Trophoblast cell (in vitro differentiated cells and primary cell): ENCODE measurements around the gene H2BK1.

Source experiments
- DNase-seq, 2 donors: peaks; one replicate each; pipeline ENCODE4 v3.0.0-alpha.2; 2016
- H2AFZ ChIP-seq: 2 replicates; pipeline ENCODE4 v1.6.1; 2013; ENCODE audit warnings: low read length, moderate library complexity, mild to moderate bottlenecking; ENCODE audit not compliant: insufficient read depth, poor library complexity
- H2AK5ac ChIP-seq: 2 replicates; pipeline ENCODE4 v1.6.1; 2013; ENCODE audit warnings: mild to moderate bottlenecking, low read length
- H2BK120ac ChIP-seq: 2 replicates; pipeline ENCODE4 v1.6.1; 2013; ENCODE audit warnings: low read length, mild to moderate bottlenecking, moderate library complexity; ENCODE audit not compliant: insufficient read depth, poor library complexity
- H2BK12ac ChIP-seq: 2 replicates; pipeline ENCODE4 v1.6.1; 2013; ENCODE audit warnings: mild to moderate bottlenecking, low read length, moderate library complexity
- H2BK5ac ChIP-seq: 2 replicates; pipeline ENCODE4 v1.6.1; 2013; ENCODE audit warnings: low read length, low read depth, moderate library complexity, mild to moderate bottlenecking; ENCODE audit not compliant: poor library complexity
- H3K14ac ChIP-seq: 2 replicates; pipeline ENCODE4 v1.6.1; 2013; ENCODE audit warnings: mild to moderate bottlenecking, low read length
- H3K18ac ChIP-seq: 2 replicates; pipeline ENCODE4 v1.6.1; 2013; ENCODE audit warnings: mild to moderate bottlenecking, low read length
- H3K23ac ChIP-seq: 2 replicates; pipeline ENCODE4 v1.6.1; 2013; ENCODE audit warnings: low read length
- H3K27ac ChIP-seq: 2 replicates; pipeline ENCODE4 v1.5.1; 2013; ENCODE audit warnings: low read depth, mild to moderate bottlenecking, inconsistent platforms, low read length, moderate library complexity
- H3K27me3 ChIP-seq: 2 replicates; pipeline ENCODE4 v1.6.1; 2013; ENCODE audit warnings: inconsistent platforms, mild to moderate bottlenecking, low read length, moderate library complexity; ENCODE audit not compliant: insufficient read depth
- H3K36me3 ChIP-seq, 2 experiments: 1 replicate in 1 of 2; 2 replicates in 1 of 2; pipeline ENCODE4 v1.6.1; 2013; ENCODE audit warnings: low read length in 2 of 2, mild to moderate bottlenecking in 2 of 2, moderate library complexity in 1 of 2; ENCODE audit not compliant: insufficient read depth in 2 of 2, control insufficient read depth in 1 of 2
- H3K4ac ChIP-seq: 2 replicates; pipeline ENCODE4 v1.6.1; 2013; ENCODE audit warnings: low read depth, mild to moderate bottlenecking, low read length, moderate library complexity
- H3K4me1 ChIP-seq, 2 experiments: 1 replicate in 1 of 2; 2 replicates in 1 of 2; pipeline ENCODE4 v1.6.1; 2013; ENCODE audit warnings: low read length in 2 of 2, mild to moderate bottlenecking in 2 of 2, moderate library complexity in 1 of 2; ENCODE audit not compliant: insufficient read depth in 2 of 2, control insufficient read depth in 1 of 2
- H3K4me2 ChIP-seq: 2 replicates; pipeline ENCODE4 v1.6.1; 2013; ENCODE audit warnings: inconsistent platforms, mild to moderate bottlenecking, low read length, moderate library complexity
- H3K4me3 ChIP-seq: 2 replicates; pipeline ENCODE4 v1.5.1; 2013; ENCODE audit warnings: mild to moderate bottlenecking, low read depth, low read length, inconsistent platforms
- H3K79me1 ChIP-seq: one replicate; pipeline ENCODE4 v1.6.1; 2013; ENCODE audit warnings: low read length
- H3K79me2 ChIP-seq: 2 replicates; pipeline ENCODE4 v1.6.1; 2013; ENCODE audit warnings: low read length, mild to moderate bottlenecking; ENCODE audit not compliant: control insufficient read depth, insufficient read depth, poor library complexity
- H3K9ac ChIP-seq: 2 replicates; pipeline ENCODE4 v1.6.1; 2013; ENCODE audit warnings: mild to moderate bottlenecking, low read length
- H3K9me3 ChIP-seq: 2 replicates; pipeline ENCODE4 v1.6.1; 2013; ENCODE audit warnings: low read depth, mild to moderate bottlenecking, control low read depth, inconsistent platforms, low read length; ENCODE audit not compliant: insufficient read depth
- H4K12ac ChIP-seq: 2 replicates; pipeline ENCODE4 v1.6.1; 2013; ENCODE audit warnings: low read depth, mild to moderate bottlenecking, low read length, moderate library complexity
- H4K8ac ChIP-seq: 2 replicates; pipeline ENCODE4 v1.6.1; 2013; ENCODE audit warnings: low read depth, mild to moderate bottlenecking, low read length, moderate library complexity
- H4K91ac ChIP-seq: one replicate; pipeline ENCODE4 v1.6.1; 2013; ENCODE audit warnings: low read depth, mild to moderate bottlenecking, low read length, moderate library complexity
- WGBS: extraction: QIAGEN DNeasy Blood & Tissue Kit; methylation state at CpG from one replicate; pipeline ENCODE4 v1.1.7; 2013; ENCODE audit warnings: missing lambda C conversion rate; ENCODE audit not compliant: insufficient read length, insufficient coverage; ENCODE audit errors: extremely low coverage; 5-methylcytosine and 5-hydroxymethylcytosine counted together

H2BK1 gene

GRCh38 chr7:151191544-151191943 lies 18.7 kb downstream of the H2BK1 start:
- H4K8ac ChIP-seq, result no peak overlapping the region
- H3K4ac ChIP-seq, result no peak overlapping the region
- H3K4me2 ChIP-seq, result no peak overlapping the region
- no peak overlapping the region for H3K4me3 ChIP-seq
- no peak overlapping the region for H2BK120ac ChIP-seq
- H2BK12ac ChIP-seq, result no peak overlapping the region
- no peak overlapping the region for H2AK5ac ChIP-seq
- H4K12ac ChIP-seq, result no peak overlapping the region
- no CpG with 5 or more reads among the region's 12 CpGs for WGBS
- no peak overlapping the region for H3K23ac ChIP-seq
- DNase-seq, result peak in 1 of 2 donors; percentile 25
- H3K79me1 ChIP-seq, result no peaks in the 10 kb centered on the region
- no peaks in the 10 kb centered on the region for H3K27me3 ChIP-seq
- H3K18ac ChIP-seq, result no peak overlapping the region
- no peaks in the 10 kb centered on the region for H3K79me2 ChIP-seq
- no peaks in the 10 kb centered on the region for H3K4me1 ChIP-seq
- H3K14ac ChIP-seq, result no peak overlapping the region
- H2BK5ac ChIP-seq, result no peak overlapping the region
- no peak overlapping the region for H3K27ac ChIP-seq
- H3K9me3 ChIP-seq, result no peaks in the 10 kb centered on the region
- H3K36me3 ChIP-seq, result no peaks in the 10 kb centered on the region
- H4K91ac ChIP-seq, result no peak overlapping the region
- no peak overlapping the region for H3K9ac ChIP-seq
- no peak overlapping the region for H2AFZ ChIP-seq

GRCh38 chr7:151189038-151189437 lies 21.2 kb downstream of the H2BK1 start:
- no peak overlapping the region for H3K4me3 ChIP-seq
- no peak overlapping the region for H3K23ac ChIP-seq
- H4K8ac ChIP-seq, result no peak overlapping the region
- no peak overlapping the region for H3K9ac ChIP-seq
- H3K79me1 ChIP-seq, result no peaks in the 10 kb centered on the region
- no peak overlapping the region for H2AK5ac ChIP-seq
- no peaks in the 10 kb centered on the region for H3K36me3 ChIP-seq
- no peaks in the 10 kb centered on the region for H3K27me3 ChIP-seq
- H2BK120ac ChIP-seq, result no peak overlapping the region
- H3K27ac ChIP-seq, result no peak overlapping the region
- H2BK5ac ChIP-seq, result no peak overlapping the region
- no CpG with 5 or more reads among the region's 4 CpGs for WGBS
- no peak overlapping the region for H3K4me2 ChIP-seq
- DNase-seq, result no peak
- no peaks in the 10 kb centered on the region for H3K4me1 ChIP-seq
- no peak overlapping the region for H3K4ac ChIP-seq
- H2BK12ac ChIP-seq, result no peak overlapping the region
- H2AFZ ChIP-seq, result no peak overlapping the region
- H4K91ac ChIP-seq, result no peak overlapping the region
- H4K12ac ChIP-seq, result no peak overlapping the region
- H3K18ac ChIP-seq, result no peak overlapping the region
- no peak overlapping the region for H3K14ac ChIP-seq
- H3K79me2 ChIP-seq, result no peaks in the 10 kb centered on the region
- H3K9me3 ChIP-seq, result no peaks in the 10 kb centered on the region

DNA sequence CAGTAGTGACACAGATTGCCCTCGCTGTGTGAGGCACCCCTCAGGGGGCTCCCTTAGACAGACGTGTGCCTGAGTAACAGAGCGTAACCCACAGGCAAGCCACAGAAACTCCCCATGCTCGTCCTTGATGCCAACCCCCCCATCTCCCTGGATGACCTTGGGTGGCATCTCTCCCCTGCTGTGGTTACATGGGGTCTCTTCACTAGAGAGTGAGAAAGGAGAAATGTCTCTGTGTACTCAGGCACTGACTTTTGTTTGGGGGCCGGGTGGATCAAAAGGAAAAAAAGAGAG lies 22.1 kb downstream of the H2BK1 start:
- Histone ChIP-seq H2BK5ac (no peak overlapping the region), H2AK5ac (no peak overlapping the region), H3K36me3 (no peaks in the 10 kb centered on the region), H3K79me1 (no peaks in the 10 kb centered on the region), H3K9ac (no peak overlapping the region), H3K14ac (no peak overlapping the region), H4K91ac (no peak overlapping the region), H3K27ac (no peak overlapping the region), H3K23ac (no peak overlapping the region), H3K4me2 (no peak overlapping the region), H3K4me3 (no peak overlapping the region), H3K27me3 (no peaks in the 10 kb centered on the region), H3K18ac (no peak overlapping the region), H2BK12ac (no peak overlapping the region), H2AFZ (no peak overlapping the region), H2BK120ac (no peak overlapping the region), H3K9me3 (no peaks in the 10 kb centered on the region), H4K8ac (no peak overlapping the region), H3K4me1 (no peaks in the 10 kb centered on the region), H3K79me2 (no peaks in the 10 kb centered on the region), H3K4ac (no peak overlapping the region), H4K12ac (no peak overlapping the region)
- DNase-seq, result no peak
- no CpG with 5 or more reads among the region's 5 CpGs for WGBS

DNA sequence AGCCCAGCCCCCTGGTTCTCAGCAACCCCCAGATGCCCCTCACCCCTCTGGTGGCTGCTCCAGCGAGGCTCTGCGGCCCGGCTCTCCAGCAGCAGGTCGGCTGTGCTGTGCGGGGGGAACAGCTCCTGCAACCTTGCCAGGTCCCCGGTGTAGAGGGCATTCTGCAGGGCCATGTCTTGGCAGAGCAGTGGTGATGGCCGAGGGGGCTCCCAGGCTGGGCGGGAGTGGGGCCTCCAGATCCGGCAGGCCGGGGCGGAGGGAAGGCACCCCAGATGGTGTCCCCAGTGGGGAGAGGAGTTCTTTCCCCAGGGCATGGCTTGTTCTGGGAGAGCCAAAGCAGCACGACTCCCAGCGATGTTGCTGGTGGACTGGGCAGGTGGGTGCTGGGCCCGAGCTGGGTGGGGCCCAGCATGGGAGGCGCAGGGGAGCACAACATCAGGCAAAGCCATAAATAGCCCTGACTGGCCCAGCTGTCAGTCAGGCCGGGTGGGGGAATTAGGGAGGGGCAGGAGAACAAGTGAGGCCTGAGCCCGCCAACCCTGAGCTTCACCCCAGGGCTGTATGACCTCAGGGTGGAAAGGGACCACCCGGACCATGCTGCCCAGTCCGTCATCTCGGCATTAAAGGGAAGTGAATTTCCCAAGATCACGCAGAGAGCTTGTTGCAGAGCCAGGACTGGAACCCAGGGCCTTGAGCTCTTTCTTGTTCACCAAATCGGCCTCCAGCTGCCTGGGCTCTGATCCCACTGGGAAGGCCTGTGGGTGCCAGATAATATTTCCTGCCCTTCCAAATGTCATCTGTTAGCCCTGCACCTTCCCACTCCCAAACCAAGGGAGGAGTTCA lies 22.7 kb downstream of the H2BK1 start:
- Histone ChIP-seq H2BK120ac (no peak overlapping the region), H3K4me3 (no peak overlapping the region), H3K14ac (no peak overlapping the region), H4K12ac (no peak overlapping the region), H3K36me3 (no peaks in the 10 kb centered on the region), H3K27me3 (no peaks in the 10 kb centered on the region), H2AFZ (no peak overlapping the region), H3K4ac (no peak overlapping the region), H3K27ac (no peak overlapping the region), H4K8ac (no peak overlapping the region), H3K4me1 (no peaks in the 10 kb centered on the region), H3K9me3 (no peaks in the 10 kb centered on the region), H3K79me2 (no peaks in the 10 kb centered on the region), H3K18ac (no peak overlapping the region), H2AK5ac (no peak overlapping the region), H4K91ac (no peak overlapping the region), H3K23ac (no peak overlapping the region), H3K9ac (no peak overlapping the region), H3K4me2 (no peak overlapping the region), H2BK12ac (no peak overlapping the region), H2BK5ac (no peak overlapping the region), H3K79me1 (no peaks in the 10 kb centered on the region)
- no CpG with 5 or more reads among the region's 22 CpGs for WGBS
- no peak for DNase-seq
